Neutrophil (primary cell): ENCODE data around the gene CIRBP.

ENCODE experiments used
- H3K27ac ChIP-seq: fragments of 200-600 bp; sonication (generic); 2 replicates; pipeline ENCODE4 v1.5.1; 2016; ENCODE audit warnings: mild to moderate bottlenecking, moderate library complexity
- H3K27me3 ChIP-seq: fragments of 200-600 bp; sonication (generic); 2 replicates; pipeline ENCODE4 v1.6.0; 2016; ENCODE audit warnings: mild to moderate bottlenecking
- H3K36me3 ChIP-seq: fragments of 200-600 bp; sonication (generic); 2 replicates; pipeline ENCODE4 v1.5.1; 2017
- H3K4me1 ChIP-seq, 2 experiments: fragments of 200-600 bp in 1 of 2; sonication (generic) in 1 of 2; 1 replicate in 1 of 2; 2 replicates in 1 of 2; pipeline versions ENCODE4 v1.5.1 to v1.6.1; 2013 to 2016; ENCODE audit warnings: low read depth in 1 of 2, low read length in 1 of 2, mild to moderate bottlenecking in 1 of 2, moderate library complexity in 1 of 2; ENCODE audit not compliant: control insufficient read depth in 1 of 2, insufficient read depth in 1 of 2
- H3K4me3 ChIP-seq, 2 experiments: fragments of 200-600 bp in 1 of 2; sonication (generic) in 1 of 2; 1 replicate in 1 of 2; 2 replicates in 1 of 2; pipeline ENCODE4 v1.5.1; 2013 to 2016; ENCODE audit warnings: low read depth in 1 of 2, low read length in 1 of 2, mild to moderate bottlenecking in 1 of 2, moderate library complexity in 1 of 2
- H3K9me3 ChIP-seq: fragments of 200-600 bp; sonication (generic); 2 replicates; pipeline ENCODE4 v1.5.1; 2016
- TF ChIP-seq, protein P1 (sequence below): fragments of 200-600 bp; sonication (generic); IDR thresholded peaks from 2 replicates; pipeline ENCODE4 v1.5.1; 2016; ENCODE audit warnings: antibody characterized with exemption

CIRBP gene

GRCh38 chr19:1222394-1222793 is 46.7 kb upstream of the CIRBP start:
- H3K4me3 ChIP-seq: no peak overlapping the region
- peaks cover 76% of the 10 kb centered on the region for H3K36me3 ChIP-seq
- H3K27me3 ChIP-seq: no peaks in the 10 kb centered on the region
- H3K4me1 ChIP-seq: no peaks in the 10 kb centered on the region
- TF ChIP-seq, protein P1, sequence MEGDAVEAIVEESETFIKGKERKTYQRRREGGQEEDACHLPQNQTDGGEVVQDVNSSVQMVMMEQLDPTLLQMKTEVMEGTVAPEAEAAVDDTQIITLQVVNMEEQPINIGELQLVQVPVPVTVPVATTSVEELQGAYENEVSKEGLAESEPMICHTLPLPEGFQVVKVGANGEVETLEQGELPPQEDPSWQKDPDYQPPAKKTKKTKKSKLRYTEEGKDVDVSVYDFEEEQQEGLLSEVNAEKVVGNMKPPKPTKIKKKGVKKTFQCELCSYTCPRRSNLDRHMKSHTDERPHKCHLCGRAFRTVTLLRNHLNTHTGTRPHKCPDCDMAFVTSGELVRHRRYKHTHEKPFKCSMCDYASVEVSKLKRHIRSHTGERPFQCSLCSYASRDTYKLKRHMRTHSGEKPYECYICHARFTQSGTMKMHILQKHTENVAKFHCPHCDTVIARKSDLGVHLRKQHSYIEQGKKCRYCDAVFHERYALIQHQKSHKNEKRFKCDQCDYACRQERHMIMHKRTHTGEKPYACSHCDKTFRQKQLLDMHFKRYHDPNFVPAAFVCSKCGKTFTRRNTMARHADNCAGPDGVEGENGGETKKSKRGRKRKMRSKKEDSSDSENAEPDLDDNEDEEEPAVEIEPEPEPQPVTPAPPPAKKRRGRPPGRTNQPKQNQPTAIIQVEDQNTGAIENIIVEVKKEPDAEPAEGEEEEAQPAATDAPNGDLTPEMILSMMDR: no peak
- no peaks in the 10 kb centered on the region for H3K9me3 ChIP-seq
- no peak overlapping the region for H3K27ac ChIP-seq

GRCh38 chr19:1223018-1223855 is 45.9 kb upstream of the CIRBP start:
- H3K4me1 ChIP-seq: no peaks in the 10 kb centered on the region
- peaks cover 85% of the 10 kb centered on the region for H3K36me3 ChIP-seq
- TF ChIP-seq, protein P1: no peak
- H3K9me3 ChIP-seq: no peaks in the 10 kb centered on the region
- H3K27me3 ChIP-seq: no peaks in the 10 kb centered on the region
- H3K4me3 ChIP-seq: no peak overlapping the region
- H3K27ac ChIP-seq: no peak overlapping the region

GRCh38 chr19:1224047-1224825 is 44.9 kb upstream of the CIRBP start:
- no peaks in the 10 kb centered on the region for H3K9me3 ChIP-seq
- TF ChIP-seq, protein P1: no peak
- no peaks in the 10 kb centered on the region for H3K4me1 ChIP-seq
- H3K36me3 ChIP-seq: peaks cover 86% of the 10 kb centered on the region
- no peak overlapping the region for H3K4me3 ChIP-seq
- no peak overlapping the region for H3K27ac ChIP-seq
- H3K27me3 ChIP-seq: no peaks in the 10 kb centered on the region

DNA sequence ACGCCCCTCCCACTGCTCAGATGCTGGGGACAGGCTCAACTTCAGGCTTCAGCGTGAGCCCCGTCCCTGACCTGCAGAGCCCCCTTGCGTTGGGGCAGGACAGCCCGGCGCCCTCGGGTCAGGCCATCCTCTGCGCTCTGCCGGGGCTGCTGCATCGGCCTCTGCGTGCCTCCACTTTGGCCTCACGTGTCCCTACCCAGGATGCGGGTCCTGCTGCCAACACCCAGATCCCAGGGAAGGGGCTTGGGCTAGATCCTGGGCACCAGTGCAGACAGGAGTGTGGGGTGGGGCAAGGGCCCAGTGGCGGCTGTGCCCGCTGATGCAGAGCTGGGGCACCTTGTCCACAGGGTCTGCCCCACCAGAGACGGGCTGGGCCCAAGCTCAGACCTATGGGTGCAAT is 44.3 kb upstream of the CIRBP start:
- peaks cover 84% of the 10 kb centered on the region for H3K36me3 ChIP-seq
- no peak overlapping the region for H3K27ac ChIP-seq
- TF ChIP-seq, protein P1: no peak
- H3K4me1 ChIP-seq: no peaks in the 10 kb centered on the region
- no peaks in the 10 kb centered on the region for H3K9me3 ChIP-seq
- H3K27me3 ChIP-seq: no peaks in the 10 kb centered on the region
- H3K4me3 ChIP-seq: no peak overlapping the region

GRCh38 chr19:1225440-1226226 is 43.5 kb upstream of the CIRBP start:
- Histone ChIP-seq H3K36me3 (peaks cover 76% of the 10 kb centered on the region), H3K9me3 (no peaks in the 10 kb centered on the region), H3K27me3 (no peaks in the 10 kb centered on the region), H3K27ac (no peak overlapping the region), H3K4me3 (no peak overlapping the region), H3K4me1 (no peaks in the 10 kb centered on the region)
- TF ChIP-seq, protein P1: no peak
